ENCODE measurements around the gene NCK2.

Gene NCK2

GRCh38 chr2:105782123-105782522, 37.4 kb downstream of the NCK2 start:
- in situ Hi-C loops (cut with MboI; ENCODE audit: low pct_unique_long_range_greater_than_20kb, low sequenced_read_pairs, unreplicated experiment): no loop called here
- no peak for DNase-seq (ENCODE audit: low spot score)
- TF ChIP-seq CTCF (IDR thresholded peaks at IDR 0.05; ENCODE audit: extremely low read depth, insufficient read depth, missing control alignments): peak; percentile 37

- in situ Hi-C loops (cut with MboI; ENCODE audit: low pct_unique_long_range_greater_than_20kb, low sequenced_read_pairs, unreplicated experiment): no loop called here
- DNase-seq (ENCODE audit: low spot score): no peak
- TF ChIP-seq CTCF (IDR thresholded peaks at IDR 0.05; ENCODE audit: extremely low read depth, insufficient read depth, missing control alignments): no peak
These were observed 37.9 kb downstream of the NCK2 start for GRCh38 chr2:105782646-105783045.

- no peak for DNase-seq (ENCODE audit: low spot score)
- in situ Hi-C loops (cut with MboI; ENCODE audit: low pct_unique_long_range_greater_than_20kb, low sequenced_read_pairs, unreplicated experiment): no loop called here
- no peak for TF ChIP-seq CTCF (IDR thresholded peaks at IDR 0.05; ENCODE audit: extremely low read depth, insufficient read depth, missing control alignments)
These were observed 38.5 kb downstream of the NCK2 start for GRCh38 chr2:105783151-105783738.

GRCh38 chr2:105783972-105784371, 39.3 kb downstream of the NCK2 start:
- no peak for TF ChIP-seq CTCF (IDR thresholded peaks at IDR 0.05; ENCODE audit: extremely low read depth, insufficient read depth, missing control alignments)
- in situ Hi-C loops (cut with MboI; ENCODE audit: low pct_unique_long_range_greater_than_20kb, low sequenced_read_pairs, unreplicated experiment): no loop called here
- no peak for DNase-seq (ENCODE audit: low spot score)

GRCh38 chr2:105784589-105784988, 39.9 kb downstream of the NCK2 start:
- in situ Hi-C loops (cut with MboI; ENCODE audit: low pct_unique_long_range_greater_than_20kb, low sequenced_read_pairs, unreplicated experiment): no loop called here
- DNase-seq (ENCODE audit: low spot score): no peak
- TF ChIP-seq CTCF (IDR thresholded peaks at IDR 0.05; ENCODE audit: extremely low read depth, insufficient read depth, missing control alignments): no peak

- in situ Hi-C loops (cut with MboI; ENCODE audit: low pct_unique_long_range_greater_than_20kb, low sequenced_read_pairs, unreplicated experiment): no loop called here
- DNase-seq (ENCODE audit: low spot score): no peak
- TF ChIP-seq CTCF (IDR thresholded peaks at IDR 0.05; ENCODE audit: extremely low read depth, insufficient read depth, missing control alignments): no peak
These were observed 40.6 kb downstream of the NCK2 start for GRCh38 chr2:105785095-105785847.
